HL-60 (cell line): ENCODE data around the gene ADAMTSL5.

Experiments used
- DNase-seq, 2 experiments: peaks; one replicate each; pipeline ENCODE4 v3.0.0-alpha.2; 2010 to 2020; ENCODE audit warnings: low read depth in 1 of 2, low spot score in 1 of 2
- H3K27ac ChIP-seq: fragments of 250-450 bp; sonication (Bioruptor Pico); replicated peaks from 2 replicates; pipeline ENCODE4 v1.5.1; 2020; ENCODE audit warnings: mild to moderate bottlenecking, moderate library complexity
- H3K27me3 ChIP-seq: fragments of 250-450 bp; sonication (Bioruptor Pico); 2 replicates; pipeline ENCODE4 v1.5.1; 2021; ENCODE audit warnings: mild to moderate bottlenecking, moderate library complexity; ENCODE audit not compliant: insufficient read depth, poor library complexity, severe bottlenecking
- H3K4me3 ChIP-seq: replicated peaks from 2 replicates; pipeline ENCODE4 v1.5.1; 2011; ENCODE audit warnings: mild to moderate bottlenecking, control low read depth, low read length; ENCODE audit not compliant: insufficient read depth
- GABPA ChIP-seq: IDR thresholded peaks from 2 replicates; pipeline ENCODE4 v1.6.1; 2012; ENCODE audit warnings: low read depth
- POLR2AphosphoS5 ChIP-seq: IDR thresholded peaks from 2 replicates; pipeline ENCODE4 v1.6.1; 2012; ENCODE audit warnings: low read depth
- SPI1 ChIP-seq: IDR thresholded peaks from 2 replicates; pipeline ENCODE4 v1.6.1; 2012; ENCODE audit warnings: low read depth, mild to moderate bottlenecking, borderline replicate concordance
- TF ChIP-seq, protein P1 (sequence below): IDR thresholded peaks from 2 replicates; pipeline ENCODE4 v1.6.1; 2012; ENCODE audit warnings: low read depth; ENCODE audit not compliant: insufficient replicate concordance
- TF ChIP-seq, protein P2 (sequence below): IDR thresholded peaks from one replicate; pipeline ENCODE4 v1.5.1; 2011; ENCODE audit warnings: low read length, control low read depth, inconsistent platforms; ENCODE audit not compliant: insufficient read depth

The ADAMTSL5 gene

DNA sequence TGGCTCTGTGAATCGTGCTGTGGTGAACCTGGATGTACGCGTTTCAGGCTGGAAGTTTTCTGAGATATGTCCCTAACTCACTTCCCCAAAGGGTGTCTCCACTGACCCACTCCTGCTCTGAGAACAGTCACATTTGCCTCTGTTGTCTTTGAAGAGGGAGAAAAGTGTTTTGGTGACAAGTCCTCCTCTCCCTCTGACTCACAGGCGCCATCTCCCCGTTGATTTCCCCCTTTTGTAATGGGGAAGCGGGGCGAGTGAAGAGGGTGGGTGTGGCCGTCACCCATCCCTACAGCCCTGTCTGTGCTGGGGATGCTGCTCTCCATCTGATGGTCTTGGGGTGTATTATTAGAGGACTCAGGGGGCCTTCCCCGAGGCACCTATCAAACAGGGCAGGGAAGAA is 53.3 kb downstream of the ADAMTSL5 start:
- DNase-seq = no peak
- peak; percentile 27; the same call in 1 of the 2 replicates for TF ChIP-seq SPI1
- TF ChIP-seq, protein P1, sequence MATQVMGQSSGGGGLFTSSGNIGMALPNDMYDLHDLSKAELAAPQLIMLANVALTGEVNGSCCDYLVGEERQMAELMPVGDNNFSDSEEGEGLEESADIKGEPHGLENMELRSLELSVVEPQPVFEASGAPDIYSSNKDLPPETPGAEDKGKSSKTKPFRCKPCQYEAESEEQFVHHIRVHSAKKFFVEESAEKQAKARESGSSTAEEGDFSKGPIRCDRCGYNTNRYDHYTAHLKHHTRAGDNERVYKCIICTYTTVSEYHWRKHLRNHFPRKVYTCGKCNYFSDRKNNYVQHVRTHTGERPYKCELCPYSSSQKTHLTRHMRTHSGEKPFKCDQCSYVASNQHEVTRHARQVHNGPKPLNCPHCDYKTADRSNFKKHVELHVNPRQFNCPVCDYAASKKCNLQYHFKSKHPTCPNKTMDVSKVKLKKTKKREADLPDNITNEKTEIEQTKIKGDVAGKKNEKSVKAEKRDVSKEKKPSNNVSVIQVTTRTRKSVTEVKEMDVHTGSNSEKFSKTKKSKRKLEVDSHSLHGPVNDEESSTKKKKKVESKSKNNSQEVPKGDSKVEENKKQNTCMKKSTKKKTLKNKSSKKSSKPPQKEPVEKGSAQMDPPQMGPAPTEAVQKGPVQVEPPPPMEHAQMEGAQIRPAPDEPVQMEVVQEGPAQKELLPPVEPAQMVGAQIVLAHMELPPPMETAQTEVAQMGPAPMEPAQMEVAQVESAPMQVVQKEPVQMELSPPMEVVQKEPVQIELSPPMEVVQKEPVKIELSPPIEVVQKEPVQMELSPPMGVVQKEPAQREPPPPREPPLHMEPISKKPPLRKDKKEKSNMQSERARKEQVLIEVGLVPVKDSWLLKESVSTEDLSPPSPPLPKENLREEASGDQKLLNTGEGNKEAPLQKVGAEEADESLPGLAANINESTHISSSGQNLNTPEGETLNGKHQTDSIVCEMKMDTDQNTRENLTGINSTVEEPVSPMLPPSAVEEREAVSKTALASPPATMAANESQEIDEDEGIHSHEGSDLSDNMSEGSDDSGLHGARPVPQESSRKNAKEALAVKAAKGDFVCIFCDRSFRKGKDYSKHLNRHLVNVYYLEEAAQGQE = no peak
- TF ChIP-seq, protein P2, sequence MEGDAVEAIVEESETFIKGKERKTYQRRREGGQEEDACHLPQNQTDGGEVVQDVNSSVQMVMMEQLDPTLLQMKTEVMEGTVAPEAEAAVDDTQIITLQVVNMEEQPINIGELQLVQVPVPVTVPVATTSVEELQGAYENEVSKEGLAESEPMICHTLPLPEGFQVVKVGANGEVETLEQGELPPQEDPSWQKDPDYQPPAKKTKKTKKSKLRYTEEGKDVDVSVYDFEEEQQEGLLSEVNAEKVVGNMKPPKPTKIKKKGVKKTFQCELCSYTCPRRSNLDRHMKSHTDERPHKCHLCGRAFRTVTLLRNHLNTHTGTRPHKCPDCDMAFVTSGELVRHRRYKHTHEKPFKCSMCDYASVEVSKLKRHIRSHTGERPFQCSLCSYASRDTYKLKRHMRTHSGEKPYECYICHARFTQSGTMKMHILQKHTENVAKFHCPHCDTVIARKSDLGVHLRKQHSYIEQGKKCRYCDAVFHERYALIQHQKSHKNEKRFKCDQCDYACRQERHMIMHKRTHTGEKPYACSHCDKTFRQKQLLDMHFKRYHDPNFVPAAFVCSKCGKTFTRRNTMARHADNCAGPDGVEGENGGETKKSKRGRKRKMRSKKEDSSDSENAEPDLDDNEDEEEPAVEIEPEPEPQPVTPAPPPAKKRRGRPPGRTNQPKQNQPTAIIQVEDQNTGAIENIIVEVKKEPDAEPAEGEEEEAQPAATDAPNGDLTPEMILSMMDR = no peak
- no peak for TF ChIP-seq GABPA
- no peak for TF ChIP-seq POLR2AphosphoS5
- no peak overlapping the region for H3K27ac ChIP-seq
- H3K27me3 ChIP-seq = peaks cover 33% of the 10 kb centered on the region
- no peak overlapping the region for H3K4me3 ChIP-seq

DNA sequence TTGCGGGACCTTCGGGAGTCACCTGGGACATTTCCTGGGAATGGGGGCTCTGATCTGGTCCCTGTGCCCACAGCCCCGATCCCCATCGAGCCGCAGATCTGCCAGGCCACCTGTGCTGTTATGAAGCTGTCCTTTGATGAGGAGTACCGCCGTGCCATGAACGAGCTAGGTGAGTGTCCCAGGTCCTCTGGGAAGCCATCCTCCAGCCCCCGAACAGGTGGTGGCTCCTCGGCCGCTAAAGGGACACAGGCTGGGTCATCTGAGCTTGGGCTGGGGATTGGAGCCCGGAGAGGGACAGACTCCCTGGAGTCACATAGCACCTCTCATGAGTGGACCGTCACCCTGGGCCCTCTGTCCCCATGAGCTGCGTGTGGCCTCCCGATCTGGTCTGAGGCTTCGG is 54.9 kb downstream of the ADAMTSL5 start:
- Histone ChIP-seq H3K27me3 (peaks cover 46% of the 10 kb centered on the region), H3K4me3 (no peak overlapping the region), H3K27ac (no peak overlapping the region)
- DNase-seq = no peak
- TF ChIP-seq GABPA (no peak), POLR2AphosphoS5 (no peak), SPI1 (no peak)
- TF ChIP-seq, protein P1 = no peak
- TF ChIP-seq, protein P2 = no peak

DNA sequence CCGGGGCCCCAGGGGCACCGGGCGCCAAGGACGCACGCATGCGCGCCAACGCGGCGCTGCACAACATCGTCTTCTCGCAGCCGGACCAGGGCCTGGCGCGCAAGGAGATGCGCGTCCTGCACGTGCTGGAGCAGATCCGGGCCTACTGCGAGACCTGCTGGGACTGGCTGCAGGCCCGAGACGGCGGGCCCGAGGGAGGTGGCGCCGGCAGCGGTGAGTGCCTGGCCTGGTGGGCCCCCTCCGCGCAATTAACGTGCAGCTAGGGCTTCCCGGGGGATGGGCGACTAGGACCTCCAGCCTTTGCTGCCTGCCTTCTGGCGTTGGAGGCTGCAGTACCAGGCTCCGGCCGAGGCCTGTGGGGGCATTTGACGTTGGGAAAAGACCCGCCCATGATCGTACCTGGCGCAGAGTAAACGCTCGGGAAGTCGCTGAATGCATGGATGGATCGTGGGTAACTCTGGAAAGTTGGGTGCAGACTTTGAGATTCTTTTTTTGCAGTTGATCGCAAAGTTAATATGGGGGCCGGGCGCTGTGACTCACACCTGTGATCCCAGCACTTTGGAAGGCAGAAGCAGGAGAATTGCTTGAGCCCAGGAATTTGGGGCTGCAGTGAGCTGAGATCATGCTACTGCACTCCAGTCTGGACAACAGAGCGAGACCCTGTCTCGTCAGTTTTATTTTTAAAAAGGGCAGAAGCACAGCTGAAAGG is 55.6 kb downstream of the ADAMTSL5 start:
- Histone ChIP-seq H3K27ac (no peak overlapping the region), H3K4me3 (no peak overlapping the region), H3K27me3 (peaks cover 53% of the 10 kb centered on the region)
- no peak for DNase-seq
- TF ChIP-seq SPI1 = no peak
- TF ChIP-seq, protein P1 = no peak
- no peak for TF ChIP-seq POLR2AphosphoS5
- TF ChIP-seq GABPA = no peak
- TF ChIP-seq, protein P2 = no peak
